Mesendoderm (in vitro differentiated cells): ENCODE measurements around the gene MYO1C.
"Not testable (repeated sequence)": the region's sequence is repeated elsewhere in the genome, so short reads cannot be mapped to it uniquely, and the experiment has no call there.

ENCODE experiments used
- DNase-seq: peaks from one replicate; pipeline ENCODE4 v3.0.0; 2013
- H2AK5ac ChIP-seq: 2 replicates; pipeline ENCODE4 v1.6.1; 2013; ENCODE audit warnings: low read length, inconsistent platforms
- H2BK120ac ChIP-seq: 2 replicates; pipeline ENCODE4 v1.6.1; 2013; ENCODE audit warnings: low read depth, mild to moderate bottlenecking, low read length, moderate library complexity, mixed read lengths
- H2BK15ac ChIP-seq: replicated peaks from 2 replicates; pipeline ENCODE4 v1.6.1; 2013; ENCODE audit warnings: low read depth, mild to moderate bottlenecking, moderate library complexity
- H2BK5ac ChIP-seq: 2 replicates; pipeline ENCODE4 v1.6.1; 2013; ENCODE audit warnings: low read length, inconsistent platforms
- H3K18ac ChIP-seq: 2 replicates; pipeline ENCODE4 v1.6.1; 2013; ENCODE audit warnings: mild to moderate bottlenecking, low read length, mixed read lengths
- H3K23ac ChIP-seq: one replicate; pipeline ENCODE4 v1.6.1; 2013; ENCODE audit warnings: low read length
- H3K27ac ChIP-seq: 2 replicates; pipeline ENCODE4 v1.5.1; 2013; ENCODE audit warnings: low read depth, mild to moderate bottlenecking, inconsistent platforms, low read length, moderate library complexity
- H3K27me3 ChIP-seq: 2 replicates; pipeline ENCODE4 v1.6.1; 2013; ENCODE audit warnings: low read length, control low read depth, mild to moderate bottlenecking, inconsistent platforms; ENCODE audit not compliant: insufficient read depth, poor library complexity
- H3K36me3 ChIP-seq: 2 replicates; pipeline ENCODE4 v1.6.1; 2013; ENCODE audit warnings: low read length, inconsistent platforms; ENCODE audit not compliant: control insufficient read depth, insufficient read depth
- H3K4ac ChIP-seq: one replicate; pipeline ENCODE4 v1.6.1; 2013; ENCODE audit warnings: low read depth, mild to moderate bottlenecking, low read length, moderate library complexity
- H3K4me1 ChIP-seq: 2 replicates; pipeline ENCODE4 v1.6.1; 2013; ENCODE audit warnings: low read depth, low read length, inconsistent platforms; ENCODE audit not compliant: control insufficient read depth
- H3K4me2 ChIP-seq: 2 replicates; pipeline ENCODE4 v1.6.1; 2013; ENCODE audit warnings: low read length
- H3K4me3 ChIP-seq: 2 replicates; pipeline ENCODE4 v1.5.1; 2013; ENCODE audit warnings: mild to moderate bottlenecking, low read length
- H3K56ac ChIP-seq: one replicate; pipeline ENCODE4 v1.6.1; 2013; ENCODE audit warnings: low read length
- H3K79me1 ChIP-seq: 2 replicates; pipeline ENCODE4 v1.6.1; 2013; ENCODE audit warnings: low read length, inconsistent platforms
- H3K79me2 ChIP-seq: 2 replicates; pipeline ENCODE4 v1.6.1; 2013; ENCODE audit warnings: mild to moderate bottlenecking, low read length; ENCODE audit not compliant: control insufficient read depth, insufficient read depth
- H3K9ac ChIP-seq: 2 replicates; pipeline ENCODE4 v1.6.1; 2013; ENCODE audit warnings: low read length, inconsistent platforms
- H4K5ac ChIP-seq: one replicate; pipeline ENCODE4 v1.6.1; 2013; ENCODE audit warnings: low read length
- H4K8ac ChIP-seq: one replicate; pipeline ENCODE4 v1.6.1; 2013; ENCODE audit warnings: low read depth, mild to moderate bottlenecking, control low read depth, low read length, moderate library complexity
- WGBS: extraction: QIAGEN DNeasy Blood & Tissue Kit; methylation state at CpG from one replicate; pipeline ENCODE4 v1.1.7; 2013; ENCODE audit warnings: low lambda C conversion rate, missing lambda C conversion rate; ENCODE audit not compliant: insufficient coverage; ENCODE audit errors: extremely low coverage; 5-methylcytosine and 5-hydroxymethylcytosine counted together

Gene MYO1C

DNA sequence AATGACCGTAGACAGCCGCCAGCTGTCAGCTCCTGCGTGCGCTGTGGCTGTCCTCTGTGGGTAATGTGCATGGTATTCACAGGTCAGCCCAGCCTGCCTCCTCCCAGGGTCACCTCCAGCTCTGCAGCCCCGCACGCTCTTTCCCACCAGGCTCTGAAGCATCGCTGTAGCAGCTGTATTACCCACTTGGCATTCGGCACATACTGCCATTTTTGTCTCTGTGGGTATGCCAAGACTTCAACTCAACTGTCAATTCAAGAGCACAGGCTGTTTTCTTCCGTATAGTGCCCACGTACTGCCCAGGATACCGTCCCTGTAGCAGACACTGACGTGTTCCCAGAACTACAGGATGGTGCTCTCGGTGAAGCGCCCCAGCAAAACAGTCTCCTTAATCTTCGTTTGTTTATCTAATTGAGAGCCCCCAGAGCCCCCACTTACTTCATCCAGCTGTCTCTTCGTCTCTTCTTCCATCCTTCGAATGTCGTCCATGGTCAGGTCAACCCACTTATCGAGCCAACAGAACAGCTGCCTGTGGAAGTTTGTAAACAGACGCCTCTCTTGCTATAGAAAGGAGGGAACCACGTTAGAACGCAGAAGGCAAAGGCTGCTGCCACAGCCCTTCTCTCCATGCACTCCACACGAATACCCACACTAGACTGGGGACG, 41.3 kb upstream of the MYO1C start:
- H2BK15ac ChIP-seq = no peak overlapping the region
- no peak overlapping the region for H3K4me2 ChIP-seq
- no peak overlapping the region for H3K18ac ChIP-seq
- no peak overlapping the region for H3K23ac ChIP-seq
- no peak overlapping the region for H2BK120ac ChIP-seq
- no peaks in the 10 kb centered on the region for H3K27me3 ChIP-seq
- H4K5ac ChIP-seq = no peak overlapping the region
- H3K36me3 ChIP-seq = peaks cover 6% of the 10 kb centered on the region
- no peak overlapping the region for H2AK5ac ChIP-seq
- no peak overlapping the region for H2BK5ac ChIP-seq
- DNase-seq = no peak
- no peak overlapping the region for H3K27ac ChIP-seq
- WGBS = no CpG with 5 or more reads among the region's 24 CpGs
- H3K4me1 ChIP-seq = no peaks in the 10 kb centered on the region
- H3K4ac ChIP-seq = no peak overlapping the region
- no peaks in the 10 kb centered on the region for H3K79me1 ChIP-seq
- H3K4me3 ChIP-seq = no peak overlapping the region
- no peak overlapping the region for H3K9ac ChIP-seq
- H4K8ac ChIP-seq = no peak overlapping the region
- H3K79me2 ChIP-seq = no peaks in the 10 kb centered on the region
- H3K56ac ChIP-seq = no peak overlapping the region

DNA sequence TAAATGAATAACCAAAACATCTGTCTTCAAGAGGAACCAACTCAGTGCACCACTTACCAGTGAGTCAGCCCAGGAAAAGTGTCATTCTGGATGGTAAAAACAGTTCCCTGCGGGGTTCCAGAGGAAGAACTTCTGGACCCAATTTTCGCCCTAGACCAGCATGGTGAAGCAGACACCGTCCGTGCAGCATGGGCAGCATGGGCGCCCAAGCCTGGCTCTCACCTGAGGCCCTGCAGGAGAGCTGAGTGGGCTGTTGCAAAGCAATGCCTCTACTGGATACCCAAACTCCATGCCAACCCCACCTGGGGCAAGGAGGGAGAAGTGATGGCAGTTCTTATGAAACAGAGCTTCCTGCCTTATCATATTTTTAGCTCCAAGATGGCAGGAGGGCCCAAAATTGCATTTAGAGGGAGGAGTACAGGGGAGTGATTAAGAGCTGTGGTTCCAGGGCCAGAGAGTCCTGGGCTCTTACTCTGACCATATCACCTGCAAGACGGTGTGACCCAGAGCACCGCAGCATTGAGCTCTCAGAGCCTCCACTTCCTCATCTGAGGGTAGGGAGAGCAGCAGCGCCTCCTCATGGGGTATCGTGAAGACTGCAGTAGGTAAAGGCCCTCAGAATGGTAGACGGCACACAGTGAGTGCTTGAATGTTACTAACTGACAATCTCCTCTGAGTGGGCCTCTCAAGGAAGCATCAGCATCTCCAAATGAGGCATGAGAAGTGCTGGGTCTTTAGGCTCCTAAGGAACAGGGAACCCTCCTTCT, 40.5 kb upstream of the MYO1C start:
- DNase-seq = peak; percentile 68
- no peak overlapping the region for H2BK120ac ChIP-seq
- no CpG with 5 or more reads among the region's 10 CpGs for WGBS
- no peaks in the 10 kb centered on the region for H3K79me1 ChIP-seq
- no peak overlapping the region for H3K18ac ChIP-seq
- no peak overlapping the region for H3K23ac ChIP-seq
- H4K5ac ChIP-seq = no peak overlapping the region
- no peak overlapping the region for H3K4ac ChIP-seq
- no peak overlapping the region for H3K4me2 ChIP-seq
- H3K9ac ChIP-seq = no peak overlapping the region
- no peak overlapping the region for H2AK5ac ChIP-seq
- H3K36me3 ChIP-seq = peaks cover 2% of the 10 kb centered on the region
- H3K27me3 ChIP-seq = no peaks in the 10 kb centered on the region
- H3K4me1 ChIP-seq = no peaks in the 10 kb centered on the region
- H2BK5ac ChIP-seq = no peak overlapping the region
- H3K56ac ChIP-seq = no peak overlapping the region
- no peaks in the 10 kb centered on the region for H3K79me2 ChIP-seq
- H4K8ac ChIP-seq = no peak overlapping the region
- no peak overlapping the region for H3K27ac ChIP-seq
- H3K4me3 ChIP-seq = no peak overlapping the region
- no peak overlapping the region for H2BK15ac ChIP-seq

DNA sequence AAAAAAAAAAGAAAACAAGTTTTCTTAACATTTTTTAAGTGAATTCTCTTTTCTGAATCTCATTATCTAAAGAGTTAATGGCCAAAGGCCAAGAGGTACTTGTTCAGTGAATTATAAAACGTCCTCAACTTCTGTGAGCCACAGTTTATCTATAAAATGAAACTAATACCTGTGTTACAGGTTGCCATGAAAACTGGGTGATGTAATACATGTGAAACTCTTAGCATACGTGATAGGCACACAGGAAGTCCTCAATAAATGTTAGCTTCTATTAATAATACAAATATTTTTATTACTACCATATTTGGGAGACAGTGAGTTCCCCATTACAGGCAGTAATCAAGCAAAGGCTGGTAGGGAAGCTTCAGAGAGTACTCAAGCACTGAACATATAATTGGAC, 37.4 kb upstream of the MYO1C start:
- Histone ChIP-seq H4K8ac (no peak overlapping the region), H3K4me2 (no peak overlapping the region), H3K79me2 (no peaks in the 10 kb centered on the region), H3K9ac (no peak overlapping the region), H3K4me1 (no peaks in the 10 kb centered on the region), H2AK5ac (no peak overlapping the region), H3K56ac (no peak overlapping the region), H3K23ac (no peak overlapping the region), H3K79me1 (no peaks in the 10 kb centered on the region), H3K18ac (no peak overlapping the region), H2BK120ac (no peak overlapping the region), H3K27ac (no peak overlapping the region), H3K4me3 (no peak overlapping the region), H4K5ac (no peak overlapping the region), H2BK5ac (no peak overlapping the region), H3K36me3 (no peaks in the 10 kb centered on the region), H3K27me3 (no peaks in the 10 kb centered on the region), H2BK15ac (no peak overlapping the region), H3K4ac (no peak overlapping the region)
- DNase-seq = no peak
- WGBS = no CpG with 5 or more reads among the region's 2 CpGs

DNA sequence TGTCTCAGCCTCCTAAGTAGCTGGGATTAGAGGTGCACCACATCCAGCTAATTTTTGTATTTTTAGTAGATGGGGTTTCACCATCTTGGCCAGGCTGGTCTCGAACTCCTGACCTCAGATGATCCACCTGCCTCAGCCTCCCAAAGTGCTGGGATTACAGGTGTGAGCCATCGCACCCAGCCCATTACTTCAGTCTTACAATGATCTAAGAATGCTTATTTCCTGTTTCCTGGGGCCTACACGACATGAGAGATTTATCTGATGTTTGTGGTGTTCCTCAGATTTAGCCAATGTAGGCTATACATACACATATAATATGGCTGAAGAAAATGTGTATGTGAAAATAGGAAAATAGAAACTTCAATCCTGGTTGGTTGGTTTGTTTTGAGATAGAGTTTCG, 34.4 kb upstream of the MYO1C start:
- DNase-seq, H3K4me3 ChIP-seq, H3K9ac ChIP-seq, H4K8ac ChIP-seq, H3K4me2 ChIP-seq, H3K36me3 ChIP-seq, H3K27me3 ChIP-seq, H3K4me1 ChIP-seq, H3K18ac ChIP-seq, H2BK120ac ChIP-seq, H2BK15ac ChIP-seq, H3K23ac ChIP-seq, H4K5ac ChIP-seq, H2BK5ac ChIP-seq, H3K79me1 ChIP-seq, H3K4ac ChIP-seq, H3K27ac ChIP-seq, H3K79me2 ChIP-seq, H2AK5ac ChIP-seq, H3K56ac ChIP-seq: not testable (repeated sequence)
- no CpG with 5 or more reads among the region's 4 CpGs for WGBS

GRCh38 chr17:1522626-1523025, 30.1 kb upstream of the MYO1C start:
- Histone ChIP-seq H3K4me1 (no peaks in the 10 kb centered on the region), H4K8ac (no peak overlapping the region), H3K4me3 (no peak overlapping the region), H4K5ac (no peak overlapping the region), H3K23ac (no peak overlapping the region), H3K18ac (no peak overlapping the region), H3K79me1 (no peaks in the 10 kb centered on the region), H3K79me2 (no peaks in the 10 kb centered on the region), H3K36me3 (no peaks in the 10 kb centered on the region), H2BK5ac (no peak overlapping the region), H2BK15ac (no peak overlapping the region), H3K27me3 (no peaks in the 10 kb centered on the region), H3K4me2 (no peak overlapping the region), H2AK5ac (no peak overlapping the region), H3K27ac (no peak overlapping the region), H3K4ac (no peak overlapping the region), H3K9ac (no peak overlapping the region), H3K56ac (no peak overlapping the region), H2BK120ac (no peak overlapping the region)
- WGBS = no CpG with 5 or more reads among the region's 5 CpGs
- no peak for DNase-seq
